Small intestine (tissue), 7 donors: ENCODE results near the gene MT1M. TPM values are rescaled to one million over a fixed set of nuclear protein-coding genes. Genes with fewer than 3 reads are reported as not detected.
A peak's percentile ranks its signal among the peaks of the same experiment; 100 is the strongest.

ENCODE experiments used
- DNase-seq, 2 donors: peaks; one replicate each; pipeline versions ENCODE4 v3.0.0 to v3.0.0-alpha.2; 2013
- FAIRE-seq: peaks from 2 replicates; lab custom pipeline; 2012; peaks lifted over from hg19 to GRCh38; lab: Jason Lieb, UNC
- H3K27ac ChIP-seq, 3 donors: one replicate each; pipeline ENCODE4 v1.5.1; 2013; ENCODE audit warnings: low read length in 2 of 3, mild to moderate bottlenecking in 2 of 3, control low read depth in 1 of 3, inconsistent platforms in 1 of 3, low read depth in 1 of 3, moderate library complexity in 1 of 3
- H3K27me3 ChIP-seq, 3 donors: one replicate each; pipeline ENCODE4 v1.6.1; 2013; ENCODE audit warnings: low read length in 3 of 3, inconsistent platforms in 1 of 3; ENCODE audit not compliant: control insufficient read depth in 3 of 3, insufficient read depth in 3 of 3
- H3K36me3 ChIP-seq, 3 donors: one replicate each; pipeline ENCODE4 v1.6.1; 2013; ENCODE audit warnings: low read length in 3 of 3, inconsistent platforms in 1 of 3, low read depth in 1 of 3, mild to moderate bottlenecking in 1 of 3, moderate library complexity in 1 of 3; ENCODE audit not compliant: control insufficient read depth in 3 of 3, insufficient read depth in 2 of 3
- H3K4me1 ChIP-seq, 3 donors: one replicate each; pipeline ENCODE4 v1.6.1; 2013; ENCODE audit warnings: low read length in 2 of 3, inconsistent platforms in 1 of 3, low read depth in 1 of 3, mild to moderate bottlenecking in 1 of 3, moderate library complexity in 1 of 3; ENCODE audit not compliant: control insufficient read depth in 3 of 3, insufficient read depth in 2 of 3
- H3K4me3 ChIP-seq, 3 donors: one replicate each; pipeline ENCODE4 v1.5.1; 2013; ENCODE audit warnings: low read length in 3 of 3, control low read depth in 1 of 3, inconsistent platforms in 1 of 3, low read depth in 1 of 3, mild to moderate bottlenecking in 1 of 3, moderate library complexity in 1 of 3
- H3K9me3 ChIP-seq, 2 donors: one replicate each; pipeline ENCODE4 v1.6.1; 2013; ENCODE audit warnings: low read depth in 1 of 2, low read length in 1 of 2; ENCODE audit not compliant: control insufficient read depth in 2 of 2, insufficient read depth in 1 of 2
- WGBS, 3 donors: extraction: QIAGEN DNeasy Blood & Tissue Kit; methylation state at CpG; one replicate each; pipeline ENCODE4 v1.1.7; 2013; 5-methylcytosine and 5-hydroxymethylcytosine counted together
- polyA plus RNA-seq, 4 donors: library from polyadenylated mRNA; stranded (reverse) in 3 of 4; unstranded in 1 of 4; fragments of 200-250 nt in 3 of 4; fragments of 120-200 nt in 1 of 4; gene quantifications; one replicate each; pipeline versions ENCODE4 v1.2.1 to v1.2.3, GENCODE V29; 2013
- donor health status: healthy with polysubstance abuse.
- donor health status: control.
- donor health status: control.
- donor health status: Bipolar disorder and iron deficiency.
- donor health status: healthy.

MT1M gene
- polyA plus RNA-seq, 4 donors: 3.5 to 106 (median 8.6) TPM

- no peak for DNase-seq
- no peak overlapping the region for H3K4me3 ChIP-seq
- no peaks in the 10 kb centered on the region for H3K36me3 ChIP-seq
- H3K27me3 ChIP-seq: no peaks in the 10 kb centered on the region
- no peak for FAIRE-seq
- 58 to 78% (median 78%) methylated on average over 8 of the region's 8 CpGs for WGBS, 3 donors
- no peaks in the 10 kb centered on the region for H3K9me3 ChIP-seq
- peak overlapping the region in 2 of 3 donors; percentile 64 to 90 for H3K27ac ChIP-seq
- peaks cover 2 to 26% (median 8%) of the 10 kb centered on the region in 3 donors for H3K4me1 ChIP-seq
These were observed 25.9 kb upstream of the MT1M start for GRCh38 chr16:56606476-56607108.

- no peak for FAIRE-seq
- H3K4me1 ChIP-seq: peaks cover 2 to 26% (median 8%) of the 10 kb centered on the region in 3 donors
- peak overlapping the region in 2 of 3 donors; percentile 64 to 90 for H3K27ac ChIP-seq
- H3K36me3 ChIP-seq: no peaks in the 10 kb centered on the region
- no peak overlapping the region for H3K4me3 ChIP-seq
- no peaks in the 10 kb centered on the region for H3K9me3 ChIP-seq
- peak in 1 of 2 donors; percentile 57 for DNase-seq
- 57 to 84% (median 76%) methylated on average over 14 of the region's 14 CpGs for WGBS, 3 donors
- H3K27me3 ChIP-seq: no peaks in the 10 kb centered on the region
These were observed 25.3 kb upstream of the MT1M start for GRCh38 chr16:56607109-56607618.

GRCh38 chr16:56607675-56608042 lies 24.8 kb upstream of the MT1M start:
- FAIRE-seq (no peak), DNase-seq (no peak)
- Histone ChIP-seq H3K4me1 (peaks cover 2 to 26% (median 8%) of the 10 kb centered on the region in 3 donors), H3K36me3 (no peaks in the 10 kb centered on the region), H3K9me3 (no peaks in the 10 kb centered on the region), H3K27ac (peak overlapping the region; percentile 64 to 90 (median 66)), H3K4me3 (no peak overlapping the region), H3K27me3 (no peaks in the 10 kb centered on the region)
- 67 to 76% (median 73%) methylated on average over 2 of the region's 2 CpGs for WGBS, 3 donors

GRCh38 chr16:56608043-56608875 lies 24.2 kb upstream of the MT1M start, which contains the start of gene MT2A:
Gene MT2A (plus strand): TSS chr16:56608584. CDS start chr16:56608656, 72 bp downstream.
- DNase-seq: peak; percentile 97 to 98
- no peaks in the 10 kb centered on the region for H3K27me3 ChIP-seq
- FAIRE-seq: no peak
- peak within 1 kb of the TSS; percentile 51 to 66 (median 53) for H3K4me3 ChIP-seq
- no peaks in the 10 kb centered on the region for H3K9me3 ChIP-seq
- WGBS, 3 donors: 5 to 7% (median 7%) methylated on average over 44 to 62 of the region's 62 CpGs
- peak within 1 kb of the TSS; percentile 64 to 90 (median 85) for H3K27ac ChIP-seq
- H3K36me3 ChIP-seq: no peaks in the 10 kb centered on the region
- H3K4me1 ChIP-seq: peaks cover 2 to 26% (median 8%) of the 10 kb centered on the region in 3 donors

- FAIRE-seq (no peak), DNase-seq (peak in 1 of 2 donors; percentile 26)
- WGBS, 3 donors: 0 to 1% (median 1%) methylated on average over 21 of the region's 21 CpGs
- Histone ChIP-seq H3K27me3 (no peaks in the 10 kb centered on the region), H3K9me3 (no peaks in the 10 kb centered on the region), H3K36me3 (no peaks in the 10 kb centered on the region), H3K4me3 (peak overlapping the region; percentile 51 to 66 (median 53)), H3K27ac (peak overlapping the region; percentile 56 to 90 (median 62)), H3K4me1 (peaks cover 2 to 26% (median 8%) of the 10 kb centered on the region in 3 donors)
These were observed 23.5 kb upstream of the MT1M start for GRCh38 chr16:56608876-56609462.

- Histone ChIP-seq H3K4me3 (peak overlapping the region in 2 of 3 donors; percentile 51 to 66), H3K27me3 (no peaks in the 10 kb centered on the region), H3K36me3 (no peaks in the 10 kb centered on the region), H3K9me3 (no peaks in the 10 kb centered on the region), H3K27ac (peak overlapping the region; percentile 56 to 90 (median 62)), H3K4me1 (peaks cover 2 to 26% (median 8%) of the 10 kb centered on the region in 3 donors)
- WGBS, 3 donors: 0 to 1% (median 1%) methylated on average over 6 of the region's 6 CpGs
- DNase-seq: peak; percentile 92 to 95
- FAIRE-seq: no peak
These were observed 23.0 kb upstream of the MT1M start for GRCh38 chr16:56609463-56609921.

GRCh38 chr16:56610017-56610608 lies 22.3 kb upstream of the MT1M start:
- WGBS, 3 donors: 8 to 17% (median 9%) methylated on average over 10 of the region's 10 CpGs
- Histone ChIP-seq H3K9me3 (no peaks in the 10 kb centered on the region), H3K27me3 (no peaks in the 10 kb centered on the region), H3K4me3 (peak overlapping the region in 1 of 3 donors; percentile 66), H3K36me3 (no peaks in the 10 kb centered on the region), H3K27ac (peak overlapping the region; percentile 56 to 96 (median 79)), H3K4me1 (peaks cover 2 to 26% (median 8%) of the 10 kb centered on the region in 3 donors)
- peak; percentile 43 to 52 for DNase-seq
- FAIRE-seq: no peak
